HT1080 (cell line): ENCODE data around the gene WNT10A. TPM values are rescaled to one million over a fixed set of nuclear protein-coding genes. Genes with fewer than 3 reads are reported as not detected.

Experiments used
- DNase-seq: peaks from one replicate; pipeline ENCODE4 v3.0.0-alpha.2; 2015; ENCODE audit warnings: low read depth
- total RNA-seq: library from RNA; depleted of rRNA; stranded (reverse); fragments of >200 nt; shearing (Covaris generic); gene quantifications from 2 replicates; pipeline ENCODE4 v1.2.3, GENCODE V29; 2014

Gene WNT10A
- total RNA-seq, 1 experiment from 2014 or later = not detected

- peak; percentile 64 for DNase-seq
Measured at GRCh38 chr2:218876562-218877219, 4.0 kb upstream of the WNT10A start.

GRCh38 chr2:218877331-218877730, 3.3 kb upstream of the WNT10A start:
- no peak for DNase-seq

GRCh38 chr2:218877891-218878290, 2.8 kb upstream of the WNT10A start:
- DNase-seq = no peak

GRCh38 chr2:218878486-218878885, 2.2 kb upstream of the WNT10A start:
- no peak for DNase-seq

GRCh38 chr2:218878926-218879761, 1.5 kb upstream of the WNT10A start:
- no peak for DNase-seq

GRCh38 chr2:218879776-218880101, 913 bp upstream of the WNT10A start:
- DNase-seq = no peak

GRCh38 chr2:218880859-218881594, 375 bp downstream of the WNT10A start:
- DNase-seq = no peak

GRCh38 chr2:218881744-218882460, 1.2 kb downstream of the WNT10A start:
- no peak for DNase-seq

GRCh38 chr2:218882461-218882816, 1.8 kb downstream of the WNT10A start:
- no peak for DNase-seq

GRCh38 chr2:218882866-218883366, 2.3 kb downstream of the WNT10A start:
- no peak for DNase-seq

- DNase-seq = no peak
Measured at GRCh38 chr2:218883491-218884490, 3.1 kb downstream of the WNT10A start.

GRCh38 chr2:218884519-218884918, 3.9 kb downstream of the WNT10A start:
- DNase-seq = no peak

- DNase-seq = no peak
Measured at GRCh38 chr2:218885981-218886947, 5.6 kb downstream of the WNT10A start.

- no peak for DNase-seq
Measured at GRCh38 chr2:218887079-218887478, 6.4 kb downstream of the WNT10A start.

GRCh38 chr2:218888341-218888740, 7.7 kb downstream of the WNT10A start:
- DNase-seq = no peak

GRCh38 chr2:218889937-218890336, 9.3 kb downstream of the WNT10A start:
- no peak for DNase-seq

GRCh38 chr2:218890369-218890768, 9.7 kb downstream of the WNT10A start:
- no peak for DNase-seq

- no peak for DNase-seq
Measured at GRCh38 chr2:218891275-218892135, 10.9 kb downstream of the WNT10A start.
